Measurements from ENCODE around the gene PPP1R14B.
A peak's percentile ranks its signal among the peaks of the same experiment; 100 is the strongest.

PPP1R14B gene

DNA sequence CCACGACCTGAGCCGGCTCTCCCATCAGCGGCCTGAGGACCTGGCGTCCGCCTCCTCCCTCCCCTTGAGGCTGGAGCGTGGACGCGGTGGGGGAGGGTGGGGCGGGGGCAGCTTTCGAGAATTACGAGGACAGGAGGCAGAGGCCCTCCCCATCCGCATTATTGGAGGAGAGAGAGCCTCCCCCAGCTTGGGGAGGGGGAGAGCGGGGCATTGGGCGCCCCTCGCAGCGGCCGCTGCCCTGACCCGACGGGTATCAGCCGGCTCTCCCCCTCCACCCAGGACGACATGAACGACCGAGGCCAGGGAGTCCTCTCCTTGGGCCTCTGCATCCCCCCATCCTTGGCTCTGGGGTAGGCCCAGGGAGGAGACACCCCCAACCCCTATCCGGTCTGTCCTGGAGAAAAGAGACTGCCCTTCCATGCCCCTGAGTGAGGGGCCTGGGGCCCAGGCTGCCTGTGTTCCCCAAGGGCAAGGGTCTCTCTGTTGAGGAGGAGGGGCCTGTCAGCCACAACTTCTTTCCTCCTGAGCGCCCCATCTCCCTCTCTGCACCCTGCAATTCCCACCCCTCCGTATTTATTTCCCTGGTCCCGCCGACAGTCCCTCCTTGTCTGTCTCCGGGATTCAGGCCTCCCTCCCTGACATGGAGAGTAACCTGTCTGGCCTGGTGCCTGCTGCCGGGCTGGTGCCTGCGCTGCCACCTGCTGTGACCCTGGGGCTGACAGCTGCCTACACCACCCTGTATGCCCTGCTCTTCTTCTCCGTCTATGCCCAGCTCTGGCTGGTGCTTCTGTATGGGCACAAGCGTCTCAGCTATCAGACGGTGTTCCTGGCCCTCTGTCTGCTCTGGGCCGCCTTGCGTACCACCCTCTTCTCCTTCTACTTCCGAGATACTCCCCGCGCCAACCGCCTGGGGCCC lies 39.4 kb upstream of the PPP1R14B start:
- peak overlapping the region; percentile 87 for H3K27ac ChIP-seq
- no peak for TF ChIP-seq ZFX (IDR thresholded peaks at IDR 0.05)
- TF ChIP-seq, protein P1, sequence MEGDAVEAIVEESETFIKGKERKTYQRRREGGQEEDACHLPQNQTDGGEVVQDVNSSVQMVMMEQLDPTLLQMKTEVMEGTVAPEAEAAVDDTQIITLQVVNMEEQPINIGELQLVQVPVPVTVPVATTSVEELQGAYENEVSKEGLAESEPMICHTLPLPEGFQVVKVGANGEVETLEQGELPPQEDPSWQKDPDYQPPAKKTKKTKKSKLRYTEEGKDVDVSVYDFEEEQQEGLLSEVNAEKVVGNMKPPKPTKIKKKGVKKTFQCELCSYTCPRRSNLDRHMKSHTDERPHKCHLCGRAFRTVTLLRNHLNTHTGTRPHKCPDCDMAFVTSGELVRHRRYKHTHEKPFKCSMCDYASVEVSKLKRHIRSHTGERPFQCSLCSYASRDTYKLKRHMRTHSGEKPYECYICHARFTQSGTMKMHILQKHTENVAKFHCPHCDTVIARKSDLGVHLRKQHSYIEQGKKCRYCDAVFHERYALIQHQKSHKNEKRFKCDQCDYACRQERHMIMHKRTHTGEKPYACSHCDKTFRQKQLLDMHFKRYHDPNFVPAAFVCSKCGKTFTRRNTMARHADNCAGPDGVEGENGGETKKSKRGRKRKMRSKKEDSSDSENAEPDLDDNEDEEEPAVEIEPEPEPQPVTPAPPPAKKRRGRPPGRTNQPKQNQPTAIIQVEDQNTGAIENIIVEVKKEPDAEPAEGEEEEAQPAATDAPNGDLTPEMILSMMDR (conservative IDR thresholded peaks at IDR 0.05), result no peak

DNA sequence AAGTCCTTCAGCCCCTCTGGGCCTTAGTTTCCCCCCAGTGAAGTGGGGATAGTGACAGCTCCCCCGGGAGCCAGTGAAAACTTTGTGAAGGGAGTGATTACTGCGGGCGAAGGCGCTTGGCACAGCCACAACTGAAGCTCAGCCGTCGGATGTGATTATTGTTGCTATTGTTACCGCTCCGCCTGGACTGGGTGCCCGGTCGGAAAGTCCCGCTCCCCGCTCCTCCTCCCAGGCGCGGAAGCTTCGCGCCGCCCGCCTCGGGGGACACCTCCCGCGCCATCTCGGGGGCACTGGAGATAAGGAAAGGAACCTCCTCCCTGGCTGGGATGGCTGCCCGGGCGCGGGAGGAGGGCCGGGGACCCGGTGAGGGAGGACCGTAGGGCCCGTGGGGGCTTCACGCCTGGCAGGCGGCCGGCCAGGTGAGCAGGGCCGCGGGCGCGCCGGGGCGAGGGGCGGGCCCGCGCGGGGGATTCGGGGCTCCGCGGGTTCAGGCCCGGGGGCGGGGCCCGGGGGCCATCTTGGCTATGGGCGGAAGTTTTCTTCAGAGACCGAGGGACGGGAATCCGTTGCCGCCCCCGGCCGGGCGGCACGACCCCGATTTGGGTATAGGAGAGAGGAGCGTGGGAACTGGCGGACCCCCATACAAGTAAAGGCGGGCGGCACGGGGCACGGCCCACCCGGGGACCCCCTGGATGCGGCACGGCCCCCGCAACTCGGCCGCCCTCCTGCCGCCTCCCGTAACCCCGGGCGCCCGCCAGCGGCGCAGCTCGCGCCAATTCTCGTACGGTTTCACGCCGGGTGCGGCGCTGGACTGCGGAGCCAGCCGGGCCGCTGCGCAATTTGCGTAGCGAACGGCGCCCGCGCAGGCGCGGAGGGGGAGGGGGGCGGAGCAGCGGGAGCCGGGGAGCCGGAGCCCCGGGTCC lies 38.5 kb upstream of the PPP1R14B start, which contains the start of gene GPR137:
GPR137 (plus strand) TSS at position 887 of the 923 bp plus-strand sequence. CDS start 677 bp downstream, outside the sequence.
- H3K27ac ChIP-seq, result peak within 1 kb of the TSS; percentile 87
- TF ChIP-seq, protein P1 (conservative IDR thresholded peaks at IDR 0.05), result no peak
- TF ChIP-seq ZFX (IDR thresholded peaks at IDR 0.05), result peak; percentile 36; the same call in 1 of the 2 replicates

DNA sequence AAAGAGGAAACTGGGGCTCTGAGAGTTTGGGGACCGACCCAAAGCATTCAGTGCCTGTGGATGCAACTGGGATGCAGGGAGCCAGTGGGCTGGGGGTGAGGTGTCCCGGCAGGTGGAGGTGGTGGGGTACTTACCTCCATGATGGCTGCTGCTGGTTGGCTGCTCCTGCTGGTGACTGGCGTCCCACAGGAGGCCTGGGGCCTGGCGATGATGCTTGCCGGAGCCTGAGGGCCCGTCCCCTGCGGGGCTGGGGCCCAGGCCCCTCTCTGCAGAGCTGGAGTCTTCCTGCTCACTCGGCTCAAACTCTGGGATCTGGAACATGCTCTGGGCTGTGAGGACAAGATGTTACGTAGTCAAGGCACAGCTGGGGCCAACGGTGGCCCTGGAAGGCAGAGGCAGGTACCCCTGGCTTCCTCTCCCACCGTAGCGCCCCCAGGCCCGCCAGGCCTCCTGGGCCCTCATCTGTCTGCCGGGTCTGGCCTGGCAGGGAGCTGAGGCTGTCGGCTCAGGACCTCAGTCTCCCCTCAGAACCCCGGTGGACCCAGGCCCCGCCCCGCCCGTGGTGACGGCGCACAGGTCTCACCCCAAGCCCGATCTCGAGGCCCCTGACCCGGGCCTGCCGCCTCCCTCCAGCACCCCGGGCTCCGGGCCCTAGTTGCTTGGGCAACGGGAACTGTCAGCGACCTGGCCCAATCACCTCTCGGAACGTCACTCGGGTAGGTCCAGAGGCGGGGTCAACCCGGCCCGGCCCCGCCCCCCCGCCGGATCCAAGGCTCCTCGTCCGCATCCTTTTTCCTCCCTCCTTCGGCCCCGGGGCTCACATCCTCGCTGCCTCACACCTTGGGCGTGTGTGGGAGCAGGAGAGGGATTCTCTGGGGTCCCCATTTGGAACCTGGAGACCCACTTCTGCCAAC lies 37.6 kb upstream of the PPP1R14B start, which contains the start of gene BAD:
BAD (minus strand) TSS at position 618 of the 914 bp plus-strand sequence; CDS start at position 321, 297 bp downstream.
- TF ChIP-seq, protein P1 (conservative IDR thresholded peaks at IDR 0.05), result no peak
- TF ChIP-seq ZFX (IDR thresholded peaks at IDR 0.05), result peak; percentile 63; the same call in 1 of the 2 replicates
- peak within 1 kb of the TSS; percentile 87 for H3K27ac ChIP-seq

DNA sequence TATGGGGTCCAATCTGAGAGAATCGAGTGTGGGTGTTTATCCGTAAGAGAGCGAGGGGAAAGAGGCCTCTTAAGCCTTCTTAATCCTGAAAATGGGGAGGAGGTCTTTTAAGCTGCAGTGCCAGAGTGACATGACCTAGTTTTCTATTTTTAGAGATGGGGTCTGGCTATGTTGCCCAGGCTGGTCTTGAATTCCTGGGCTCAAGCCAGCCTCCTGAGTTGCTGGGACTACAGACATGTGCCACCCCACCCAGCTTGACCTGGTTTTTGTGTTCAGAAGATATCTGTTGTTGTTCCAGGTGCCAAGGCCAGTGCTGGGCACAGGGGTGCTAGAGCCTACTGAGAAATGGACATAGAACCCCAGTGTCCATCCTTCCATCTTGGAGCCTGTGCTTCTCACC lies 36.3 kb upstream of the PPP1R14B start:
- no peak overlapping the region for H3K27ac ChIP-seq
- TF ChIP-seq, protein P1 (conservative IDR thresholded peaks at IDR 0.05), result no peak
- TF ChIP-seq ZFX (IDR thresholded peaks at IDR 0.05), result no peak

DNA sequence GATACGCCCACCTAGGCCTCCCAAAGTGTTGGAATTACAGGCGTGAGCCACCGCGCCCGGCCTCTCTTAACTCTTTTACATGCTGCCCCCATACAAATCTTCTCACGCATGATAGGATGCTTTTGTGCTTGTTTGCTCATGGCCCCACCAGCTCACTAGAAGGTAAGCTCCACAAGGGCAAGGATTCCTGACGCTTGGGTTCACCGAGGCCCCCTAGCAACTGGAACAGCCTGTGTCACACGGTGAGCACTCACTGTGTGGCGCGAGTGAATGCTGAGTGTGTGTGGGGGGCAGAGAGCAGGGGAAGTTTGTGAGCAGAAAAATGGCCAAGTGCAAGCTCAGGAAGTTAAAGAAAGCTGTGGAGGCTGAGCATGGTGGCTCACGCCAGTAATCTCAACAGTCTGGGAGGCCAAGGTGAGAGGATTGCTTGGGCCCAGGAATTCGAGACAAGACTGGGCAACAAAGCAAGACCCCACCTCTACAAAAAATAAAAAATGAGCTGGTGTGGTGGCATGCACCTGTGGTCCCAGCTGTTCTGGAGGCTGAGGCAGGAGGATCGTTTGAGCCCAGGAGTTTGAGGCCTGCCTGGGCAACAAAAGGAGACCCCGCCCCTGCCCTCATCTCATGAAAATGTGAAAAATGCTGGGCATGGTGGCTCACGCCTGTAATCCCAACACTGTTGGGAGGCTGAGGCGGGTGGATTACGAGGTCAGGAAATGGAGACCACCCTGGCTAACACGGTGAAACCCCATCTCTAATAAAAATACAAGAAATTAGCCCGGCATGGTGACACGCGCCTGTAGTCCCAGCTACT lies 35.4 kb upstream of the PPP1R14B start:
- TF ChIP-seq, protein P1 (conservative IDR thresholded peaks at IDR 0.05), result no peak
- no peak for TF ChIP-seq ZFX (IDR thresholded peaks at IDR 0.05)

More for the DNA sequence above, 35.4 kb upstream of the PPP1R14B start:
- no peak overlapping the region for H3K27ac ChIP-seq

Data from C4-2B (cell line).